KOPT-K1 (cell line): ENCODE measurements around the gene F5.
"Not testable (repeated sequence)": the region's sequence is repeated elsewhere in the genome, so short reads cannot be mapped to it uniquely, and the experiment has no call there.

ENCODE experiments used
- H3K27ac ChIP-seq: fragments of 200-600 bp; sonication (generic); 2 replicates; pipeline ENCODE4 v1.5.1; 2016; ENCODE audit warnings: antibody characterized with exemption, mild to moderate bottlenecking, low read depth, low read length; ENCODE audit not compliant: poor library complexity, severe bottlenecking
- H3K36me3 ChIP-seq: fragments of 200-600 bp; sonication (generic); 2 replicates; pipeline ENCODE4 v1.5.1; 2017; ENCODE audit warnings: antibody characterized with exemption, mild to moderate bottlenecking, low read length, moderate library complexity; ENCODE audit not compliant: insufficient read depth
- H3K9me3 ChIP-seq: fragments of 200-600 bp; sonication (generic); 2 replicates; pipeline ENCODE4 v1.5.1; 2017; ENCODE audit warnings: antibody characterized with exemption, low read length, mild to moderate bottlenecking; ENCODE audit not compliant: insufficient read depth, poor library complexity, severe bottlenecking

The F5 gene

GRCh38 chr1:169533528-169534190 lies 52.6 kb downstream of the F5 start:
- not testable (repeated sequence) for H3K36me3 ChIP-seq, H3K27ac ChIP-seq, H3K9me3 ChIP-seq

GRCh38 chr1:169530448-169530847 lies 55.8 kb downstream of the F5 start:
- Histone ChIP-seq H3K36me3 (no peaks in the 10 kb centered on the region), H3K9me3 (no peaks in the 10 kb centered on the region), H3K27ac (no peak overlapping the region)

GRCh38 chr1:169529068-169529642 lies 57.1 kb downstream of the F5 start:
- Histone ChIP-seq H3K36me3 (no peaks in the 10 kb centered on the region), H3K9me3 (no peaks in the 10 kb centered on the region), H3K27ac (peak overlapping the region; percentile 25)

GRCh38 chr1:169528215-169529067 lies 57.8 kb downstream of the F5 start:
- Histone ChIP-seq H3K27ac (peak overlapping the region; percentile 25), H3K9me3 (no peaks in the 10 kb centered on the region), H3K36me3 (no peaks in the 10 kb centered on the region)

GRCh38 chr1:169527451-169528214 lies 58.6 kb downstream of the F5 start:
- Histone ChIP-seq H3K36me3 (no peaks in the 10 kb centered on the region), H3K27ac (peak overlapping the region; percentile 25), H3K9me3 (no peaks in the 10 kb centered on the region)

GRCh38 chr1:169527001-169527400 lies 59.3 kb downstream of the F5 start:
- no peaks in the 10 kb centered on the region for H3K9me3 ChIP-seq
- no peaks in the 10 kb centered on the region for H3K36me3 ChIP-seq
- H3K27ac ChIP-seq = no peak overlapping the region

GRCh38 chr1:169526120-169526832 lies 60.0 kb downstream of the F5 start:
- H3K27ac ChIP-seq = no peak overlapping the region
- no peaks in the 10 kb centered on the region for H3K9me3 ChIP-seq
- H3K36me3 ChIP-seq = no peaks in the 10 kb centered on the region

GRCh38 chr1:169525391-169525790 lies 60.9 kb downstream of the F5 start:
- no peaks in the 10 kb centered on the region for H3K36me3 ChIP-seq
- H3K9me3 ChIP-seq = no peaks in the 10 kb centered on the region

GRCh38 chr1:169523904-169524303 lies 62.4 kb downstream of the F5 start:
- Histone ChIP-seq H3K27ac (no peak overlapping the region), H3K9me3 (no peaks in the 10 kb centered on the region), H3K36me3 (no peaks in the 10 kb centered on the region)

More at GRCh38 chr1:169525391-169525790, 60.9 kb downstream of the F5 start:
- no peak overlapping the region for H3K27ac ChIP-seq

- Histone ChIP-seq H3K9me3 (no peaks in the 10 kb centered on the region), H3K27ac (no peak overlapping the region), H3K36me3 (no peaks in the 10 kb centered on the region)
Measured at GRCh38 chr1:169521226-169521625, 65.1 kb downstream of the F5 start.

GRCh38 chr1:169517558-169518186 lies 68.6 kb downstream of the F5 start:
- H3K9me3 ChIP-seq = no peaks in the 10 kb centered on the region
- H3K36me3 ChIP-seq = no peaks in the 10 kb centered on the region
- H3K27ac ChIP-seq = no peak overlapping the region

- Histone ChIP-seq H3K9me3 (no peaks in the 10 kb centered on the region), H3K36me3 (no peaks in the 10 kb centered on the region), H3K27ac (no peak overlapping the region)
Measured at GRCh38 chr1:169515641-169516040, 70.6 kb downstream of the F5 start.

GRCh38 chr1:169514566-169515270 lies 71.6 kb downstream of the F5 start:
- H3K9me3 ChIP-seq = no peaks in the 10 kb centered on the region
- no peak overlapping the region for H3K27ac ChIP-seq
- no peaks in the 10 kb centered on the region for H3K36me3 ChIP-seq

GRCh38 chr1:169513208-169513607 lies 73.1 kb downstream of the F5 start:
- no peak overlapping the region for H3K27ac ChIP-seq

More at GRCh38 chr1:169513208-169513607, 73.1 kb downstream of the F5 start:
- Histone ChIP-seq H3K36me3 (no peaks in the 10 kb centered on the region), H3K9me3 (no peaks in the 10 kb centered on the region)
